Dendritic cell treated with granulocyte-macrophage colony-stimulating factor and Interleukin-4, amounts not matched to agents 40 ng/mL and 50 ng/mL, for 4 days (primary cell): ENCODE data around the gene RNF152.

Source experiments
- H3K27ac Mint-ChIP-seq: one replicate; pipeline ENCODE4 v1.8.0; 2022; ENCODE audit warnings: mild to moderate bottlenecking, mixed read lengths
- H3K27me3 Mint-ChIP-seq: one replicate; pipeline ENCODE4 v1.8.0; 2022; ENCODE audit warnings: mild to moderate bottlenecking, mixed read lengths
- H3K36me3 Mint-ChIP-seq: one replicate; pipeline ENCODE4 v1.8.0; 2022; ENCODE audit warnings: low read depth, mixed read lengths
- H3K4me1 Mint-ChIP-seq: one replicate; pipeline ENCODE4 v1.8.0; 2022; ENCODE audit warnings: low read depth, mixed read lengths
- H3K4me3 Mint-ChIP-seq: one replicate; pipeline ENCODE4 v1.8.0; 2022; ENCODE audit warnings: mild to moderate bottlenecking, moderate library complexity, mixed read lengths
- H3K9me3 Mint-ChIP-seq: one replicate; pipeline ENCODE4 v1.8.0; 2022; ENCODE audit warnings: mixed read lengths
- intact Hi-C: fragments of 100-400 bp; cut with micrococcal nuclease; formaldehyde crosslinking; loops from one replicate; pipeline ENCODE4 v1.15.0; 2022

Gene RNF152

DNA sequence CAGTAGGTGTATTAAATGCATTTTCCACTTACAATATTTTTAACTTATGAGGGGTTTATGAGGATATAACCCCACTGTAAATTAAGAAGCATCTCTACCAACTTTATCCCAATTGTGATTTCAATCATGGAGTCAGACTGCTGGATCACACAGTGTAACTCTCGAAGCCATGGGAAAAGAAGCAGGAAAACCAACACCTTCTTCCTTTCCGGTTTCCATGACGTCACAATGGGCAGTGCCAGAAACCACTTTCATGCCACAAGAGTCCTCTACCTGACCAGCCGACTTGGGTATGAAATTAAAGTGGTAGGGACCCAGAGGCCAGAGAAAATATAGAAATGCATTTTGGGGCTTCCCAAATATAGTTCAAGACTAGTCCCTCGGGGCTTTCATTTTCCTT lies 4.2 kb downstream of the RNF152 start:
- H3K27me3 Mint-ChIP-seq: peaks cover 58% of the 10 kb centered on the region
- H3K4me1 Mint-ChIP-seq: peaks cover 11% of the 10 kb centered on the region
- no peak overlapping the region for H3K4me3 Mint-ChIP-seq
- no peaks in the 10 kb centered on the region for H3K36me3 Mint-ChIP-seq
- no peak overlapping the region for H3K27ac Mint-ChIP-seq
- intact Hi-C loops: no loop called here
- no peaks in the 10 kb centered on the region for H3K9me3 Mint-ChIP-seq

DNA sequence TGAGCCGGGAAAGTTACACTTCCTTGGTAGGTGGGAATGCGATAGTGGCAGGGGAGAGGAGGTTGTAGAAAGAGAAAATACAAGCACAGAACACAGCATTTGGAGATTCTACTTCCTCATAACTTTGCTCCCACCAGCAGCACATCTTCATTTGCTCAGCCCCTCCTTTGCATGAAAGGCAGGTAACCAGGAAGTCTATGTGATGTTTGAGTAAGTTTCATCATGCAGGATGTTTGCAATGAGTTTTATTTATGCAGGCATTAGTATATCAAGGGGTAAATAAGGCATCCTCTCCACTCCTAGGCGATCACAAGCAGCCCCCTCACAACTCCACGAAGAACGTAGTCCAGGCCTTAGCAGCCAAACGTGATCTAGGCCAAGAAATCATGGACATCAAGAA lies 5.0 kb downstream of the RNF152 start:
- Mint-ChIP-seq H3K27ac (no peak overlapping the region), H3K9me3 (no peaks in the 10 kb centered on the region)

DNA sequence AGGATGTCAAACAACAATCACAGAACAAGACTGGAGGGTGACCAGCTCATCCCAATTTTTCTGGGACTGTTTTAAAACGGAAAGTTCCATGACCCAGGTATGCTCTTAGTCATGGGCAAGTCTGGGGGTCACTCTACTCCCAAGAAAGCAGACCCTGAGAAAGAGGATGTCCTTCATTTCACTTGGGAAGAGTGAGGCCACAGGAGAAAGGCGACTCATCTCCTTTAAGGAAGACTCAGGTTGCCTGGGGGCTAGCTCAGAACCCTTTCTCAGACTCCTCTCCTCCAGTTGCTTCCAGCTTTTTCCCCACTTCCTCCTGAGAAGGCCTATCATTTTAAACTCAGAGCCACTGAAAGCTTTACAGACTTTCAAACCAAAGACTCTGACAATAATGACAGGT lies 9.3 kb downstream of the RNF152 start:
- H3K4me1 Mint-ChIP-seq: no peaks in the 10 kb centered on the region
- no peak overlapping the region for H3K4me3 Mint-ChIP-seq
- H3K27me3 Mint-ChIP-seq: peaks cover 21% of the 10 kb centered on the region
- intact Hi-C loops: no loop called here
- H3K36me3 Mint-ChIP-seq: no peaks in the 10 kb centered on the region
- H3K9me3 Mint-ChIP-seq: no peaks in the 10 kb centered on the region
- no peak overlapping the region for H3K27ac Mint-ChIP-seq

More for the DNA sequence above, 5.0 kb downstream of the RNF152 start:
- Mint-ChIP-seq H3K27me3 (peaks cover 50% of the 10 kb centered on the region), H3K36me3 (no peaks in the 10 kb centered on the region), H3K4me3 (no peak overlapping the region), H3K4me1 (peaks cover 3% of the 10 kb centered on the region)
- intact Hi-C loops: no loop called here

DNA sequence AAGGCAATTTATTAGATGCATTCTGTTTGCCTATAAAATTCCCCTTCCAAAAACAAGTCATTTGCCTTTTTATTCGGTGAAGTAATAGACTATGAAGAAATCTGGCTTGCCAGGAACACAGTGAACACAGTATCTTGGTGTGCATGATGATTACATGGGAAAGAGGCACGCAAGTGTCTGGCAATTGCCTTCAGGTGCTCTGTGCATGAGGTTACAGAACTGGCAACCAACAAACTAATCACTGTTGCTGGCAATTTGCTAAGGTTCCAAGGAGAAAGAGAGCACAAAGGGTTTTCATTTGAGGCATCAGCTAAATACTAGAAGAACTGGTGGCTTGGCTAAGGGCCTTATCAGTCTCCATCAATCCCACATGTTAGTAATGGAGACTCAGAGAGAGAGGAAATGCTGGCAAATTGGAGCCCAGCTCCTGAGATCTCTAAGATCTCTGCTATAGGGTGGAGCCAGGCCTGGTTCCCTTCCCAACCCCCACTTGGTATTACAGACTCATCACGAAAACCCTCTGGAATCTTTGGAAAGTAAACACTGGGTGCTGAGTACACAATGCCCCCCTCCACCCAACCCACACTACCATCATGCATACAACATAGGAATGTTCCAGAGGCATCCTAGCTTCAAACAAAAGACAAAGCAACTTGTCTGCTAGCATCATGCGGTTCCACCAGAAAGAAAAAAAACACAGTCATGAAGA lies 10.4 kb downstream of the RNF152 start:
- Mint-ChIP-seq H3K27me3 (peaks cover 18% of the 10 kb centered on the region), H3K4me3 (no peak overlapping the region), H3K4me1 (no peaks in the 10 kb centered on the region), H3K27ac (no peak overlapping the region), H3K36me3 (no peaks in the 10 kb centered on the region), H3K9me3 (no peaks in the 10 kb centered on the region)
- intact Hi-C loops: no loop called here

DNA sequence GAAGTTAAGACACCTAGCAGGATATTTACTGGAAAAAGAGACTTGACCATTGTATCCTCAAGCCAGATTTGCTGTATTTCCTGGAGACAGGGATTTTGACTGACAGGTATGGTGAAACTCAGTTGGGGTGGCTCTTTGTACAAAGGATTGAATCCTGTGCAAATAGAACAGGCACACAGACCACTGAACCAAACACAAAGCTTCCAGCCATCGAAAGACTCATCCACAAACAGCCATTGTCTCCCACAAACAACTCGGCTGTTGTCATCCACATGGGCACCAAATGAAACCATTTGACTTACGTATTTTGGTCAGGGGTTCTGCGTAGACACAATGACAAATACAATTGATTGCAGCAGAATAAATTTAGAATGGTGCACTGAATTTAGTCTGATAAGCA lies 15.9 kb downstream of the RNF152 start:
- intact Hi-C loops: no loop called here

DNA sequence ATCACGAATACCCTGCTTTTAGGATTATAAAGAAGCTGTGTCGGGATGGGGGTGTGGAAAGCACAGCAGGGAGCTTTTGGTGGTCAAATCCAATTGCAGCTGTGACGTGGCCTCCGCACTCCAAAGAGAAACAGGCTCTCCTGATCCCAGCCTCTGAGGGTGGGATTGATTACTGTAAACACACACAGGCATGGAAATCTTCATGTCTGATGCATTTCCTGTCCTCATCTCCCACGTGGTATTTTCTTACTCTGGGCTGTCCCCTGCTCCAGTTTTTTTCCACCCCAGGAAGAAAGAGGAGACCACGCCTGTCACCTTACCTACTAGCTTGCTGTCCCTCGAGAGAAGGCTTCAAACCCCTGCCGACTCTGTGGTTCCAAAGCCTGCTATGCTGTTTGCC lies 22.7 kb downstream of the RNF152 start:
- intact Hi-C loops: no loop called here
- Mint-ChIP-seq H3K27ac (no peak overlapping the region), H3K4me1 (no peaks in the 10 kb centered on the region), H3K9me3 (no peaks in the 10 kb centered on the region), H3K36me3 (no peaks in the 10 kb centered on the region), H3K4me3 (no peak overlapping the region), H3K27me3 (peaks cover 5% of the 10 kb centered on the region)

More for the DNA sequence above, 15.9 kb downstream of the RNF152 start:
- Mint-ChIP-seq H3K4me1 (no peaks in the 10 kb centered on the region), H3K27me3 (peaks cover 12% of the 10 kb centered on the region), H3K9me3 (no peaks in the 10 kb centered on the region), H3K4me3 (no peak overlapping the region), H3K27ac (no peak overlapping the region), H3K36me3 (no peaks in the 10 kb centered on the region)

DNA sequence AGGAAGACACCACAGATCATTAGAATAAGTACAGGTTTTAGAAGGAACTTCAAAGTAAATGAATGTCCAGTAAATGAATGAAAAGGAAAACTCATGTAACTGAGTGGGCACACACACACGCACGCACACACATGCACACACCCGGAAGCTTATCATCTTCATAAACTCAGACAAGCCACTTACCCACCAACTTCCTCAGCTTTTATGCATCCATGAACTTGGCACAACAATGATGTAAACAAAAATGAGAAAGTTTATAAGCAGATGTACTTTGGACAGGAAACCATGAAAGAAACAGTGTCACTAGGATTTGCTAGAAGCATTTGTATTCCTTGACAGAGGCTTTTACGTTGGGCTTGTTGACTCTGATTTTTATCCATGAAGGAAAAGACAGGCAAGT lies 23.2 kb downstream of the RNF152 start:
- no peaks in the 10 kb centered on the region for H3K36me3 Mint-ChIP-seq
- H3K9me3 Mint-ChIP-seq: no peaks in the 10 kb centered on the region
- peaks cover 5% of the 10 kb centered on the region for H3K27me3 Mint-ChIP-seq
- H3K4me1 Mint-ChIP-seq: no peaks in the 10 kb centered on the region
- no peak overlapping the region for H3K4me3 Mint-ChIP-seq
- intact Hi-C loops: no loop called here
- H3K27ac Mint-ChIP-seq: no peak overlapping the region

DNA sequence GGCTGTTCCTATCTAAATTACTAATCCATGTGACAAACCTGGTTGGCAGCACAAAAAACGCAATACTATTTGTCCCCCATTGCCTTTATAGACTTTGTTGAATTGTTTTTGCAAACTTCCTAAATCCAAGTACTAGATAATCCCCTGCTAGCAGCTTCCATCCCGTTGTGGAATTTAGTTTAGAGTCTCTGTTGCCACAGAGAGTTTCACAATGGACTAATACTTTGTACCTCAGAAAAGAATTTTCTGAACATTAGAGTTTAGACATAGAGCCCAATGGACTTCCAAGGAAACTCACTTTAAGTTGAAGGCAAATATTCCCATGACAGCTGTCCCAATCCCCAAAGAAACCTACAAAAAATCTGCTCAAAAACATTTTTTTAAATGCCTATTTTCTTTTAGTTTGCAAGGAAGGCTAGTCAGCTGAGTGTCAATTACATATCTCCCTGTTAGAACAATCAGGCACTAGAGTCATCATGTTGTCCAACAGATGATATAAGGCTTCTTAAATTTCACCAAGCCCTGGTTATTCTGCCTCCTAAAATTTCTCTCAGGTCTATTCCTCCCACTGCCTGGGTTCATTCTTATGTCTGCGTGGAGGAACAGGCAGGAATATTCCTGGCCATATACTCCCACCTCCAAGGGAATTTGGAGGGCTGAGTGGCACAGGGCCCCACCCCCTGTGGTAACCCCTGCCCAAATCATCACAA lies 27.2 kb downstream of the RNF152 start:
- Mint-ChIP-seq H3K4me1 (no peaks in the 10 kb centered on the region), H3K27me3 (peaks cover 7% of the 10 kb centered on the region), H3K36me3 (no peaks in the 10 kb centered on the region), H3K4me3 (no peak overlapping the region), H3K9me3 (no peaks in the 10 kb centered on the region), H3K27ac (no peak overlapping the region)
- intact Hi-C loops: no loop called here

DNA sequence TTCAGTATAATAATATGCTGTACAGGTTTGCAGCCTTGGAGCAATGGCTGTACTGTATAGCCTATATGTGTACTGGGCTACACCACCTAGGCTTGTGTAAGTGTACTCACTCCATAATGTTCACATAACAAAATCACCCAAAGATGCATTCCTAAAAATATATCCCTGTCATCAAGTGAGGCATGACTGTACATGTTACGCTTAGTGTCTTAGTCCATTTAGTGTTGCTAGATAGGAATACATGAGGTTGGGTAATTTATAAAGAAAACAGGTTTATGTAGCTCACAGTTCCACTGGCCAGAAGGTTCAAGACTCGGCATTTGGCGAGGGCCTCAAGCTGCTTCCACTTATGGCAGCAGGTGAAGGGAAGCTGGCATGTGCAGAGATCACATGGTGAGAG lies 31.4 kb downstream of the RNF152 start:
- H3K4me1 Mint-ChIP-seq: no peaks in the 10 kb centered on the region
- no peak overlapping the region for H3K27ac Mint-ChIP-seq
- H3K36me3 Mint-ChIP-seq: no peaks in the 10 kb centered on the region
- H3K27me3 Mint-ChIP-seq: peaks cover 9% of the 10 kb centered on the region
- H3K4me3 Mint-ChIP-seq: no peak overlapping the region
- intact Hi-C loops: no loop called here
- H3K9me3 Mint-ChIP-seq: no peaks in the 10 kb centered on the region

DNA sequence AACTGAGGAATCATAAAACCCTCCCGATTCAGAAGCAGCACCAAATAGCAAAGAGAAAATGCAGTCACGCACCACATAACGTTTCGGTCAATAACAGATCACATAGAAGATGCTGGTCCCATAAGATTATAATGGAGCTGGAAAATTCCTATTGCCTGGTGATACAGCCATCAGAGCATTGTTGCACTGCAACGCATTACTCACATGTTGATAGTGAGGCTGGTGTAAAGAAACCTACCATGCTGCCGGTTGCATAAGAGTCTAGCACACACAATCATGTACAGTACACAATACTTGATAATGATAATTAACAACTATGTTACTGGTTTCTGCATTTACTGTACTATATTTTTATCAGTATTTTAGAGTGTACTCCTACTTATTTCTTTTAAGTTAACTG lies 32.5 kb downstream of the RNF152 start:
- Mint-ChIP-seq H3K27ac (no peak overlapping the region), H3K27me3 (peaks cover 15% of the 10 kb centered on the region)
- intact Hi-C loops: no loop called here

DNA sequence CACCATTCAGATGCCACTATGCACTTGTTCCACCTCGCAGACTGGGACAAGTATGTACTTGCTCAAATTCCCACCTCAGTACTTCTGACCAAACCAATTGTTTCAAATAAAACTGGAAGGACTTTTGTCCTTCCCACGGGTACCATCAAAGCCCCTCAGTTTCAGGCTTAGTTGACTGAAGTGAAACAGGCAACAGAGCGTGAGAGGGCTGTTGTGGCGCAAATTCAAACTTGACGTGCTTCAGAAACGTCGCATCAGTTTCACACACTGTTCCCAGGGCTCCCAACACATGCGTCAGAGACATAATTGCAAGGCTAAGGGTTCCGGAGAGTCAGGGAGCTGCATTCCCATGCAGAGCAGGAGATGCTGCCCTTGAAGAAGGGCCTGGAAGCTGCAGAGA lies 33.7 kb downstream of the RNF152 start:
- H3K4me1 Mint-ChIP-seq: no peaks in the 10 kb centered on the region
- H3K9me3 Mint-ChIP-seq: no peaks in the 10 kb centered on the region
- intact Hi-C loops: no loop called here
- H3K27ac Mint-ChIP-seq: no peak overlapping the region
- H3K36me3 Mint-ChIP-seq: no peaks in the 10 kb centered on the region
- no peak overlapping the region for H3K4me3 Mint-ChIP-seq
- peaks cover 17% of the 10 kb centered on the region for H3K27me3 Mint-ChIP-seq

More for the DNA sequence above, 32.5 kb downstream of the RNF152 start:
- Mint-ChIP-seq H3K9me3 (no peaks in the 10 kb centered on the region), H3K36me3 (no peaks in the 10 kb centered on the region), H3K4me3 (no peak overlapping the region), H3K4me1 (no peaks in the 10 kb centered on the region)

DNA sequence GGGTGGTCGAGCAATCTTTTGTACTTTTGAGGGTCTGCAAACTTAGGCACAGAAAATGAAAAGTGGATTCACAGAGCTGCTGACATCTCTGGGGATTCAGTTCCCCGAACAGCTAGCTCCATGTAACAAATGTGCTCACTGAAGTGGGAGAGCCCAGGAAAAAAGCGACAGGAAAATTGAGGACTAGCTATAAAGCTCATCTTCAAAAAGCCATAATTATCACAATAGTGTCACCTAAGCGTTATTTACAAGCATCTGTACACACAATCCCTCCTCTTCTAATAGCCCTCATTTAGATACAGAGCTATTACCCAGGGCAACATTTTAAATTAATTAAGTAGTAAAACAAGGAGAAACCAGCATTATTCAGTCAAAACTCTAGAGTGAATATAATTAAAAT lies 36.1 kb downstream of the RNF152 start:
- intact Hi-C loops: no loop called here
- Mint-ChIP-seq H3K9me3 (no peaks in the 10 kb centered on the region), H3K4me1 (no peaks in the 10 kb centered on the region), H3K4me3 (no peak overlapping the region), H3K36me3 (no peaks in the 10 kb centered on the region), H3K27ac (no peak overlapping the region), H3K27me3 (peaks cover 24% of the 10 kb centered on the region)

DNA sequence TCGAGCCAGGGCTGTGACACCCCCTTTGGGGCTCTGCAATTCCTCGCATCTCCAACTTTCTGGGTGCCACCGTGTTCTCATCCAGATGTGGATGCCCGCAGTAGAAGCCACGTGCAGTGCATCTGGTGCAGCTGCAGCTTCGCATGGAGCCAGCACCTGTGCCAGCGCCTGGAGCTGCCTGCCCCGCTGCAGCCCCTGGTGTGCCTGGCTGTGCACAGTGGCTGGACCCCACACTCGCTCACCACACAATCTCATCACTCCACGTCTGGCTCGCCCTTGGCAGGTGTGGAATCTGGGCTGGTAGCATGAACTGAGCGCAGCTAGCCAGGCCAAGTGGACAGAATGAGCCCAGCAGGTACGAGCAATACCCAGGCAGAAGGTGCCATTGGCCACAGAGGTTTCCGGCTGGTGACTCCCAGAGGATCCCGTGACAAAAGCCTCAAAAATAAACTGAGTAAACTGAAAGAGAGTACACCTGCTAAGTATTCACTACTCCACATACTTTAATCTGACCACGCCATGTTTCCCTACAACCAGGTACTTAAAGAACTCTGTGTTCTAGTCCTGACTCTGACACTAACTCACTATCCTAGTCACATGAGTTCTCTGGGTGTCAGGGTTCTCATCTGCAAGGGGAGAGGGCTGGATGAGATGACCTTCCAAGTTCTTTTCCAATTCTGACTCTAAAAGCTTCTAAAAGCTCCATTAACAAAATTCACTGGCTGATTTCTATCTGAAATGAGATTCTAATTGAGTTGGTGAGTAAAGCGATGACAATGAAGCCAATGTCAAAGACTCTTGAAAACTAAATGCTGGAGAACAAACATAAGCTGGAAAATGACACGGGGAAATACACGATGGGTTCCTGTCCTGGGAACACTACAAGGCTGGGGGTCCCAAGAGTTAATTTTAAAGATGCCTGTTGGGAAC lies 37.1 kb downstream of the RNF152 start:
- no peaks in the 10 kb centered on the region for H3K36me3 Mint-ChIP-seq
- peaks cover 24% of the 10 kb centered on the region for H3K27me3 Mint-ChIP-seq
- H3K4me3 Mint-ChIP-seq: no peak overlapping the region
- no peaks in the 10 kb centered on the region for H3K4me1 Mint-ChIP-seq
- intact Hi-C loops: no loop called here
- H3K9me3 Mint-ChIP-seq: no peaks in the 10 kb centered on the region
- no peak overlapping the region for H3K27ac Mint-ChIP-seq
